Activated naive CD4-positive, alpha-beta T cell treated with anti-CD3 and anti-CD28 coated beads, Interleukin-2, amount 50 U/mL, for 24 hours (primary cell): ENCODE results near the gene PRPF40A.

Experiments used
- H3K27ac Mint-ChIP-seq: one replicate; pipeline ENCODE4 v1.8.0; 2021; ENCODE audit warnings: mild to moderate bottlenecking, mixed read lengths
- H3K27me3 Mint-ChIP-seq: one replicate; pipeline ENCODE4 v1.8.0; 2021; ENCODE audit warnings: mixed read lengths
- H3K36me3 Mint-ChIP-seq: one replicate; pipeline ENCODE4 v1.8.0; 2021; ENCODE audit warnings: mixed read lengths
- H3K4me1 Mint-ChIP-seq: one replicate; pipeline ENCODE4 v1.8.0; 2021; ENCODE audit warnings: mixed read lengths
- H3K4me3 Mint-ChIP-seq: one replicate; pipeline ENCODE4 v1.8.0; 2021; ENCODE audit warnings: mild to moderate bottlenecking, mixed read lengths
- H3K9me3 Mint-ChIP-seq: one replicate; pipeline ENCODE4 v1.8.0; 2021; ENCODE audit warnings: mixed read lengths

Gene PRPF40A

GRCh38 chr2:152647552-152647951 lies 69.7 kb downstream of the PRPF40A start:
- Mint-ChIP-seq H3K36me3 (no peaks in the 10 kb centered on the region), H3K4me3 (no peak overlapping the region), H3K27ac (no peak overlapping the region), H3K4me1 (no peaks in the 10 kb centered on the region), H3K9me3 (no peaks in the 10 kb centered on the region), H3K27me3 (no peaks in the 10 kb centered on the region)

- no peaks in the 10 kb centered on the region for H3K36me3 Mint-ChIP-seq
- H3K4me3 Mint-ChIP-seq: no peak overlapping the region
- no peaks in the 10 kb centered on the region for H3K27me3 Mint-ChIP-seq
- H3K27ac Mint-ChIP-seq: peak overlapping the region; percentile 48
- no peaks in the 10 kb centered on the region for H3K4me1 Mint-ChIP-seq
- no peaks in the 10 kb centered on the region for H3K9me3 Mint-ChIP-seq
Measured at GRCh38 chr2:152646775-152647174, 70.5 kb downstream of the PRPF40A start.

- Mint-ChIP-seq H3K27ac (no peak overlapping the region), H3K4me1 (no peaks in the 10 kb centered on the region), H3K9me3 (no peaks in the 10 kb centered on the region), H3K36me3 (no peaks in the 10 kb centered on the region), H3K4me3 (no peak overlapping the region), H3K27me3 (no peaks in the 10 kb centered on the region)
Measured at GRCh38 chr2:152646264-152646663, 71.0 kb downstream of the PRPF40A start.

- Mint-ChIP-seq H3K27ac (no peak overlapping the region), H3K9me3 (no peaks in the 10 kb centered on the region), H3K27me3 (no peaks in the 10 kb centered on the region), H3K4me3 (no peak overlapping the region), H3K4me1 (no peaks in the 10 kb centered on the region), H3K36me3 (no peaks in the 10 kb centered on the region)
Measured at GRCh38 chr2:152644189-152644873, 72.9 kb downstream of the PRPF40A start.

GRCh38 chr2:152638590-152638989 lies 78.7 kb downstream of the PRPF40A start:
- Mint-ChIP-seq H3K9me3 (no peaks in the 10 kb centered on the region), H3K27ac (no peak overlapping the region), H3K4me3 (no peak overlapping the region), H3K4me1 (no peaks in the 10 kb centered on the region), H3K36me3 (no peaks in the 10 kb centered on the region), H3K27me3 (no peaks in the 10 kb centered on the region)

GRCh38 chr2:152638056-152638455 lies 79.2 kb downstream of the PRPF40A start:
- Mint-ChIP-seq H3K27ac (no peak overlapping the region), H3K27me3 (no peaks in the 10 kb centered on the region), H3K4me1 (no peaks in the 10 kb centered on the region), H3K36me3 (no peaks in the 10 kb centered on the region), H3K9me3 (no peaks in the 10 kb centered on the region), H3K4me3 (no peak overlapping the region)

- H3K36me3 Mint-ChIP-seq: no peaks in the 10 kb centered on the region
- no peaks in the 10 kb centered on the region for H3K4me1 Mint-ChIP-seq
- H3K27me3 Mint-ChIP-seq: no peaks in the 10 kb centered on the region
- no peak overlapping the region for H3K27ac Mint-ChIP-seq
- no peak overlapping the region for H3K4me3 Mint-ChIP-seq
- no peaks in the 10 kb centered on the region for H3K9me3 Mint-ChIP-seq
Measured at GRCh38 chr2:152637251-152637650, 80.0 kb downstream of the PRPF40A start.

GRCh38 chr2:152635635-152636298 lies 81.5 kb downstream of the PRPF40A start:
- Mint-ChIP-seq H3K27ac (no peak overlapping the region), H3K27me3 (no peaks in the 10 kb centered on the region), H3K36me3 (no peaks in the 10 kb centered on the region), H3K4me3 (no peak overlapping the region), H3K4me1 (no peaks in the 10 kb centered on the region), H3K9me3 (no peaks in the 10 kb centered on the region)

- Mint-ChIP-seq H3K27me3 (no peaks in the 10 kb centered on the region), H3K9me3 (no peaks in the 10 kb centered on the region), H3K4me3 (no peak overlapping the region), H3K27ac (no peak overlapping the region), H3K36me3 (no peaks in the 10 kb centered on the region), H3K4me1 (peaks cover 5% of the 10 kb centered on the region)
Measured at GRCh38 chr2:152632736-152633135, 84.5 kb downstream of the PRPF40A start.

GRCh38 chr2:152630466-152630865 lies 86.8 kb downstream of the PRPF40A start:
- Mint-ChIP-seq H3K27me3 (no peaks in the 10 kb centered on the region), H3K4me3 (no peak overlapping the region), H3K27ac (no peak overlapping the region), H3K9me3 (no peaks in the 10 kb centered on the region), H3K36me3 (no peaks in the 10 kb centered on the region), H3K4me1 (peaks cover 5% of the 10 kb centered on the region)

- Mint-ChIP-seq H3K27ac (no peak overlapping the region), H3K9me3 (no peaks in the 10 kb centered on the region), H3K36me3 (no peaks in the 10 kb centered on the region), H3K4me3 (no peak overlapping the region), H3K27me3 (no peaks in the 10 kb centered on the region), H3K4me1 (peaks cover 5% of the 10 kb centered on the region)
Measured at GRCh38 chr2:152629202-152629601, 88.1 kb downstream of the PRPF40A start.

GRCh38 chr2:152627351-152627957 lies 89.8 kb downstream of the PRPF40A start:
- peaks cover 5% of the 10 kb centered on the region for H3K4me1 Mint-ChIP-seq
- no peaks in the 10 kb centered on the region for H3K9me3 Mint-ChIP-seq
- H3K36me3 Mint-ChIP-seq: no peaks in the 10 kb centered on the region
- H3K4me3 Mint-ChIP-seq: no peak overlapping the region
- H3K27ac Mint-ChIP-seq: no peak overlapping the region
- no peaks in the 10 kb centered on the region for H3K27me3 Mint-ChIP-seq

GRCh38 chr2:152626911-152627339 lies 90.3 kb downstream of the PRPF40A start:
- Mint-ChIP-seq H3K27ac (no peak overlapping the region), H3K9me3 (no peaks in the 10 kb centered on the region), H3K36me3 (no peaks in the 10 kb centered on the region), H3K4me3 (no peak overlapping the region), H3K4me1 (peaks cover 5% of the 10 kb centered on the region), H3K27me3 (no peaks in the 10 kb centered on the region)

- H3K4me1 Mint-ChIP-seq: peaks cover 4% of the 10 kb centered on the region
- no peak overlapping the region for H3K27ac Mint-ChIP-seq
- H3K4me3 Mint-ChIP-seq: no peak overlapping the region
- no peaks in the 10 kb centered on the region for H3K36me3 Mint-ChIP-seq
- H3K27me3 Mint-ChIP-seq: no peaks in the 10 kb centered on the region
- no peaks in the 10 kb centered on the region for H3K9me3 Mint-ChIP-seq
Measured at GRCh38 chr2:152624805-152625204, 92.5 kb downstream of the PRPF40A start.

GRCh38 chr2:152623775-152624174 lies 93.5 kb downstream of the PRPF40A start:
- Mint-ChIP-seq H3K4me1 (no peaks in the 10 kb centered on the region), H3K9me3 (no peaks in the 10 kb centered on the region), H3K4me3 (no peak overlapping the region), H3K27me3 (no peaks in the 10 kb centered on the region), H3K27ac (no peak overlapping the region), H3K36me3 (no peaks in the 10 kb centered on the region)

- Mint-ChIP-seq H3K9me3 (no peaks in the 10 kb centered on the region), H3K4me1 (no peaks in the 10 kb centered on the region), H3K36me3 (no peaks in the 10 kb centered on the region), H3K4me3 (no peak overlapping the region), H3K27me3 (no peaks in the 10 kb centered on the region), H3K27ac (no peak overlapping the region)
Measured at GRCh38 chr2:152623076-152623740, 94.1 kb downstream of the PRPF40A start.
